Common myeloid progenitor, CD34-positive (primary cell): ENCODE data around the gene ATXN1.

Experiments used
- CTCF ChIA-PET: fragments of 350-600 bp; sonication (Branson Sonifier 250); formaldehyde crosslinking; loops from one replicate; lab custom pipeline; 2021; ENCODE audit warnings: antibody characterized with exemption; lab: Charles Lee
- POLR2A ChIA-PET: fragments of 350-600 bp; sonication (Branson Sonifier 250); formaldehyde crosslinking; loops from one replicate; lab custom pipeline; 2021; ENCODE audit warnings: antibody characterized with exemption; lab: Charles Lee
- DNase-seq, 3 donors: peaks; one replicate each; pipeline versions ENCODE4 v3.0.0 to v3.0.0-alpha.2; 2013
- H3K27ac ChIP-seq, 2 experiments: 1 replicate in 1 of 2; 2 replicates in 1 of 2; pipeline ENCODE4 v1.7.0; 2013; ENCODE audit warnings: inconsistent platforms in 2 of 2, low read length in 2 of 2, mild to moderate bottlenecking in 2 of 2, low read depth in 1 of 2, moderate library complexity in 1 of 2; ENCODE audit not compliant: severe bottlenecking in 2 of 2, insufficient read depth in 1 of 2, poor library complexity in 1 of 2
- H3K27me3 ChIP-seq, 5 experiments: replicated peaks in 2 of 5; 1 replicate in 3 of 5; 2 replicates in 2 of 5; pipeline versions ENCODE4 v1.6.1 to v1.7.0; 2013; ENCODE audit warnings: low read length in 4 of 5, mild to moderate bottlenecking in 2 of 5, moderate library complexity in 2 of 5, inconsistent platforms in 1 of 5; ENCODE audit not compliant: insufficient read depth in 5 of 5, control insufficient read depth in 4 of 5
- H3K36me3 ChIP-seq, 4 experiments: 1 replicate in 2 of 4; 2 replicates in 2 of 4; pipeline versions ENCODE4 v1.6.1 to v1.7.0; 2013; ENCODE audit warnings: low read length in 3 of 4, control low read depth in 1 of 4, mild to moderate bottlenecking in 1 of 4; ENCODE audit not compliant: control insufficient read depth in 4 of 4, insufficient read depth in 4 of 4
- H3K4me1 ChIP-seq, 4 experiments: 1 replicate in 3 of 4; 2 replicates in 1 of 4; pipeline versions ENCODE4 v1.6.1 to v1.7.1; 2013; ENCODE audit warnings: low read length in 3 of 4, mild to moderate bottlenecking in 3 of 4, control low read depth in 1 of 4, inconsistent platforms in 1 of 4, moderate library complexity in 1 of 4; ENCODE audit not compliant: control insufficient read depth in 4 of 4, insufficient read depth in 4 of 4; ENCODE audit errors: control extremely low read depth in 1 of 4
- H3K4me3 ChIP-seq, 7 experiments: 1 replicate in 4 of 7; 2 replicates in 3 of 7; pipeline versions ENCODE4 v1.5.1 to v1.7.0; 2013; ENCODE audit warnings: mild to moderate bottlenecking in 7 of 7, low read length in 6 of 7, moderate library complexity in 6 of 7, inconsistent platforms in 2 of 7, low read depth in 2 of 7, control low read depth in 1 of 7; ENCODE audit not compliant: insufficient read depth in 4 of 7, control insufficient read depth in 1 of 7; ENCODE audit errors: extremely low read depth in 1 of 7
- H3K9me3 ChIP-seq, 5 experiments: 1 replicate in 4 of 5; 2 replicates in 1 of 5; pipeline versions ENCODE4 v1.6.1 to v1.7.1; 2013; ENCODE audit warnings: low read length in 4 of 5, mild to moderate bottlenecking in 2 of 5, inconsistent platforms in 1 of 5, low read depth in 1 of 5, moderate library complexity in 1 of 5; ENCODE audit not compliant: control insufficient read depth in 4 of 5, insufficient read depth in 2 of 5; ENCODE audit errors: control extremely low read depth in 1 of 5
- WGBS: methylation state at CpG from one replicate; pipeline ENCODE4 v1.1.5; 2013; ENCODE audit not compliant: insufficient coverage; 5-methylcytosine and 5-hydroxymethylcytosine counted together

ATXN1 gene

GRCh38 chr6:16533210-16533609, 228.1 kb downstream of the ATXN1 start:
- Histone ChIP-seq H3K4me3 (no peak overlapping the region), H3K9me3 (no peaks in the 10 kb centered on the region), H3K4me1 (no peaks in the 10 kb centered on the region), H3K36me3 (no peaks in the 10 kb centered on the region), H3K27ac (no peak overlapping the region), H3K27me3 (no peaks in the 10 kb centered on the region)
- 100% methylated on average over 2 of the region's 2 CpGs for WGBS
- no peak for DNase-seq
- ChIA-PET POLR2A (no interaction called here), CTCF (interaction anchor here (1.0 kb wide), 1 partner anchor 12 kb away, joined by 3 read pairs; no protein-coding TSS in a partner anchor)

DNA sequence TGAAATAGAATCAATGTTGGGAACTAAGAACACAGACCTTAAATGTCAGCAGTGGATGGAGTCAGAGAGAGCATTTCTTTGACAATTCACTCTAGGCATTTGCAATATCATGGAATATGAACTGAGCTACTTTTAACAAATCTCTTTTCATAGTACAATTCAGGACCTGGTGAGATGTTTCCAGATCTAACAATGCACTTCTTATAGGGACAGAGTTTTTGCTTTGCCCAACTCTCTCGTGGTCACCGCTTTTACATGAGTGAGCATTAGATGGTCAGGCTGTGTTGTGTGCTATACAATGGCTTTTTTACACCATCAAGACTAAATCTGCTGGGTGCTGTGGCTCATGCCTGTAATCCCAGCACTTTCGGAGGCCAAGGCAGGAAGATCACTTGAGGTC, 233.6 kb downstream of the ATXN1 start:
- DNase-seq = no peak
- no peak overlapping the region for H3K4me3 ChIP-seq
- H3K27me3 ChIP-seq = no peaks in the 10 kb centered on the region
- no peaks in the 10 kb centered on the region for H3K36me3 ChIP-seq
- no peaks in the 10 kb centered on the region for H3K9me3 ChIP-seq
- CTCF ChIA-PET = interaction anchor here (1.4 kb wide), 1 partner anchor 11 kb away, joined by 3 read pairs; no protein-coding TSS in a partner anchor
- POLR2A ChIA-PET = no interaction called here
- no peaks in the 10 kb centered on the region for H3K4me1 ChIP-seq
- WGBS = 83% methylated on average over 1 of the region's 3 CpGs
- H3K27ac ChIP-seq = no peak overlapping the region

DNA sequence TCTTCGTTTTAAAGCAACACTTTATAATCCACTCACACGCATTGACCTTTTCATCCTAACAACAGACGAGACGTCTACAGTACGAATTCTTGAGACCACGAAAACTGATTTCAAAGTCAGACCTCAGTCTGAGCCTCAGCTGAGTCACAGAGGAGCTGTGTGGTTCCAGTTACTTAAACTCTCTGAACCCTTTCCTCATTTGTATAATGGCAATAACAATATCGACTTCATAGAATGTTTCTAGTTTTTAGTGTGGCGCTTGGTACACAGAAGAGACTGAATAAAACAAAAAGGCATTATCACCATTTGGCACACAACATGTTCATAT, 236.9 kb downstream of the ATXN1 start:
- over 99% methylated on average over 6 of the region's 8 CpGs for WGBS
- CTCF ChIA-PET = interaction anchor here (0.9 to 1.1 kb wide), 2 partner anchors 10 to 571 kb away, joined by 3 to 4 read pairs; no protein-coding TSS in a partner anchor
- peak in 2 of 3 donors; percentile 13 to 38 for DNase-seq
- POLR2A ChIA-PET = no interaction called here
- peaks cover 0 to 1% (median under 1%) of the 10 kb centered on the region in 4 experiments for H3K4me1 ChIP-seq
- no peak overlapping the region for H3K27ac ChIP-seq
- no peaks in the 10 kb centered on the region for H3K27me3 ChIP-seq
- peaks cover 0 to 9% (median 5%) of the 10 kb centered on the region in 4 experiments for H3K36me3 ChIP-seq
- no peak overlapping the region for H3K4me3 ChIP-seq
- no peaks in the 10 kb centered on the region for H3K9me3 ChIP-seq

- CTCF ChIA-PET = interaction anchor here (0.9 to 4.0 kb wide), 4 partner anchors 11 to 571 kb away, joined by 3 to 21 read pairs (median 4); no protein-coding TSS in a partner anchor
Observed at GRCh38 chr6:16523606-16524379, 237.5 kb downstream of the ATXN1 start.

DNA sequence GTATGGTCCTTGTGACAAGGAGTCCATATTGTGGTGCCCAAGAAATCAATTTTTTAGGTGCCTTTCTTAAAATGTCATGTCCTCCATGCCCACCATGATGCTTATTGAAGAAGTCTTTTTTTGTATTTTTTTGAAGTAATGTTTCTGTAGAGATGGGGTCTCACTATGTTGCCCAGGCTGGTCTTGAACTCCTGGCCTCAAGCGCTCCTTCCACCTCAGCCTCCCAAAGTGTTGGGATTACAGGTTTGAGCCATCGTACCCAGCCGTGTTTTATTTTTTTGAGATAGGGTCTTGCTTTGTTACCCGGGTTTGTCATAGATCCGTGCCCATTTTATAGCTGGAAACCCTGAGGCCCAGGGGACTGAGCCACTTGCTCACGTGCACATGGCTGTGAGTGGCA, 238.3 kb downstream of the ATXN1 start:
- no peaks in the 10 kb centered on the region for H3K9me3 ChIP-seq
- no peak overlapping the region for H3K27ac ChIP-seq
- peaks cover 0 to 9% (median 5%) of the 10 kb centered on the region in 4 experiments for H3K36me3 ChIP-seq
- WGBS = 93% methylated on average over 5 of the region's 6 CpGs
- H3K4me1 ChIP-seq = peaks cover 0 to 14% (median 6%) of the 10 kb centered on the region in 4 experiments
- ChIA-PET CTCF (interaction anchor here (1.1 to 4.0 kb wide), 2 partner anchors 11 to 16 kb away, joined by 3 to 21 read pairs; no protein-coding TSS in a partner anchor), POLR2A (no interaction called here)
- no peaks in the 10 kb centered on the region for H3K27me3 ChIP-seq
- H3K4me3 ChIP-seq = no peak overlapping the region
- no peak for DNase-seq

More at GRCh38 chr6:16523606-16524379, 237.5 kb downstream of the ATXN1 start:
- POLR2A ChIA-PET = no interaction called here
- H3K27ac ChIP-seq = no peak overlapping the region
- no peak overlapping the region for H3K4me3 ChIP-seq
- H3K9me3 ChIP-seq = no peaks in the 10 kb centered on the region
- DNase-seq = peak; percentile 57 to 76 (median 57)
- peaks cover 0 to 9% (median 5%) of the 10 kb centered on the region in 4 experiments for H3K36me3 ChIP-seq
- 95% methylated on average over 5 of the region's 10 CpGs for WGBS
- H3K4me1 ChIP-seq = peaks cover 0 to 6% (median 2%) of the 10 kb centered on the region in 4 experiments
- H3K27me3 ChIP-seq = no peaks in the 10 kb centered on the region

DNA sequence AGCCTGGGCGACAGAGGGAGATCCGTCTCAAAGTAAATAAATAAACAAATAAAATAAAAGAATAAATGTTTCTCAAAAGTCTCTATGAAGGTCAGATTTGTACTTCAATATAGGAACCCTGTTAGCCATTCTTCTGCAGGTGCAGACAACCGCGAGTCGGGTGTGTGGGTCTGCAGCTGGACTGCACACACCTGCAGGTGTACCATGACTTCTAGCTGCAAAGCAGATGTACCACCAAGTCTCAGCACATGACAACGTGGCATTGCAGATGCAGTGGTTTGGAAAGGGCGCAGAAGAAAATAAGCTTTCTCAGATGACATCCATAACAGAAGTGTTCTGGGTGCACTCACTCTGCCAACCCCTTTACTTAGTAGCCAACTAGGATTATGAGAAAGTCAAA, 239.7 kb downstream of the ATXN1 start:
- WGBS = 91% methylated on average over 4 of the region's 7 CpGs
- no peaks in the 10 kb centered on the region for H3K9me3 ChIP-seq
- H3K4me1 ChIP-seq = peaks cover 0 to 17% (median 9%) of the 10 kb centered on the region in 4 experiments
- CTCF ChIA-PET = interaction anchor here (4.0 kb wide), 1 partner anchor 10 kb away, joined by 21 read pairs; no protein-coding TSS in a partner anchor
- peaks cover 0 to 9% (median 5%) of the 10 kb centered on the region in 4 experiments for H3K36me3 ChIP-seq
- H3K4me3 ChIP-seq = no peak overlapping the region
- H3K27me3 ChIP-seq = no peaks in the 10 kb centered on the region
- POLR2A ChIA-PET = no interaction called here
- DNase-seq = no peak
- no peak overlapping the region for H3K27ac ChIP-seq
